Measurements from ENCODE around the gene OR6N2.

OR6N2 gene

DNA sequence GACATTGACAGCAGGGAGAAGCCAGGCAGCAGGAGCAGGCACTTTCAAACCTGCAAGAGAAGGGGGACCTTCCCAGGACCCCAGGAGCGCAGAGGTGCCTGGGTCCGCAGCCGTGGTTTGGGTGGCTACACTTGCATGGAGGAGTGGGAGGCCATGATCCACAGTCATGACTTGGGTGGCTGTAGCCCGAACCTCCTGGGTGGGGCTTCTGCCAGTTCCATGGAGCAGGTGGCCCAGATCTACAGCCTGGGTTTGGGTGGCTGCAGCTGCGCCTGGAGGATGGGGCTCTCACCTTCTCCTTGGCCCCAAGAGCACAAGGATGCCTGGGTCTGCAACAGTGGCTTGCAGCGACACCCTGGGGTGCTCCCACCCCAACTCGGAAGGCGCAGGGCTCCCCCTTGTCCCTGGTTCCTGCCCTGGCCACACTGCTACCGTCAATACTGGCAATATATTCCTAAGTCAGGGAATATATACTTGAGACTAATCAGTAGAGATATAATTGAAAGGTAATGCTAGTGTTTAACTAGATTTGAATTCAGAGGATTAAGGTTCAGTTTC is 28.8 kb downstream of the OR6N2 start:
- no peak for DNase-seq (ENCODE audit: low spot score)

DNA sequence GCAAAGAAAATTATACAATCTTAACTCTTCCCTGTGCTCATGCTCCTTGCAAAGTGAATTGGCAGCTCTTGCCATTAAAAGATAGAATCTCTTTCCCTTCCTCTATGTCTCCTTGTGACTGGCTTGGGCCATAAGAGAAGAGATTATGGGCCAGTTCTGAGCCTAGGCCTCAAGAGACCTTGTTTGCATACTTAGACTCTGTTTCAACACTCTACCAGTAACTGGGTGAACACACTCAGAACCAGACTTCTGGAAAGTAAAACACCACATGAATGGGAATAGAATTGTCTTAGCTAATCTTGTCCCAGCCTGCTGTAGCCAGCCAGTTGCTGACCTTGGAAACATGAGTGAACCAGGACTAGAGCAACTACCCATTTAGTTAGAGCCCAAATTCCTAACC is 45.2 kb downstream of the OR6N2 start:
- no peak for DNase-seq (ENCODE audit: low spot score)

DNA sequence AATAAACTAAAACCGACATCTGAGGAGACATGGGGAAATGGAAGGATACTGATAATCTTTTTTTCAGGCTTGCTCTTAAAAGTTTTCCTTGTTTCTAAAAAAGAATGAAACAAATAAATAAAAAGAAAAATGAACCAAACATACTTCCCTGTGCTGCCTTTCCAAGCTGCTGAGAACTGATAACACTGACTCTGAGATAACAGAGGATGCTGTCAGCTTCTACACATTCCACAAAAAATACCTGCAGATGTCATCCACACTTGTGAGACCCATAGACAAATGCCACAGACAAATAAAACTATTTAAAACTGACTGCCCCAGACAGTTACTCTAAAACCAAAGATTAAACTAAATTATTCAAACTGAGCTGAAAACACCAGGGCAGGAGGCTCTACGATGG is 48.5 kb downstream of the OR6N2 start:
- DNase-seq (ENCODE audit: low spot score), result no peak

DNA sequence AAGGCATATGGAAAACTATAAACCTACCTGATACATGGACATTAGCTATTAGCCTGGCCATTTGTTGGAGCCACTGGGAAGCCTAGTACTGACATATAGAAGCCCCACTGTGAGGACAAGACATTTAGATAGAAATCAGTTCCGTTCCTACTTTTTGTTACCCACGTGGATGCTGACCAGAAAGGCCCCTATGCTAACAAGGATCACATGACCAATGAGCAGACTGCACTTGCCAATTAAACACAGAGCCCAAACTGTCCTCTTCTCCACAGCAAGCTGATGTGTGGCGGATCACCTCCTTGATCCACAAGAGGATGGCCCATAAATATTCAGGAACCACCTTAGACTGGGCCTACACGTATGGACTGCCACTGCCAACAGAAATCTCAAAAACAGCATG is 49.3 kb downstream of the OR6N2 start:
- no peak for DNase-seq (ENCODE audit: low spot score)

DNA sequence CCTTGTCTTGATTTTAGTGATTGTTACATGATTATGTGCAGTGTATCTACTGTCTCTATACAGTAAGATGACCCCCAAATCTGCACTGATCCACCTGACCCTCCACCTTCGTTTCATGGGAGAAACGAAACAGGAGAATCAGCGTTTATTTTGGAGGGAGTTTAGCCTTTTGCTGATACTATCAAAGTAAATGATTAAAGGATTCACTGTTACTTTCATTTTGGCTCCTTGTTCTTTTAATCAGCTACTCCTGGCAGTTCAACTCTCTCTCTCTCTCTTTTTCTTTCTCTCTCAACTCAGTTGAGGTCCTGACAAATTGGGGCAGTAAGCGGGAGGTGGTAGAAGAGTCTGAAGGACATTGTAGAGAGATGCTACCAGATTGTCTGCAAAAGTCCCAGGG is 50.6 kb downstream of the OR6N2 start:
- no peak for DNase-seq (ENCODE audit: low spot score)

DNA sequence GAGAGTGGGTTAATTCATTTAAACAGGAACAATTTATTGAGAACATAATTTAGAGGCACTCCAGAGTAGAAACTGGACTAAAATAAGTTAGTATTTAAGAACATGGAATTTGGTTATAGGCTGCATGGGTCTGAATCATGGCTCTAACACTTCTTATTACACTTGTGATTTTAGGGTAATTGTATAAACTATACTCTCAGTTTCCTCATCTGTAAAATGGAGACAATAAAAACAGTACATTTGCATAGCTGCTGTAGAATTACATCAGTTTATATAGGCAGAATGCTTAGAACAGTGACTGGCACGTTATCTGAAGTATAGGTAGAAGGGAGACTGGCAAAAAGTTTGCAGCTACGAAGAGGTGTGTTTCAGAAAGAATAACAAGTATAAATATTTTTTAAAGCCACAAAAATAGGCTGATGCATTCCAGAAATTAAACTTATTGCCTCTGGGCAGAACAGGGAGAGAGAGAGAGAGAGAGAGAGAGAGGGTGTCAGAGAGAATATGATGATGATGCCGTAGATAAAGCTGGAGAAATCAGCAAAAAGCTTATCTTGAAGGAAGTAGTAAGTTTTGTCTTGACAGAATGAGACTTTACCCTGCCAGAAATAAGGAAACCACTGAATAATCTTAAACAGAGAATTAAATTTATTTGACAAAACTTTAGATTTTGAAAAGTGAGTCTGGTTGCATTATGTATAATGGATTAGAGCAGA is 52.3 kb downstream of the OR6N2 start:
- DNase-seq (ENCODE audit: low spot score), result no peak

DNA sequence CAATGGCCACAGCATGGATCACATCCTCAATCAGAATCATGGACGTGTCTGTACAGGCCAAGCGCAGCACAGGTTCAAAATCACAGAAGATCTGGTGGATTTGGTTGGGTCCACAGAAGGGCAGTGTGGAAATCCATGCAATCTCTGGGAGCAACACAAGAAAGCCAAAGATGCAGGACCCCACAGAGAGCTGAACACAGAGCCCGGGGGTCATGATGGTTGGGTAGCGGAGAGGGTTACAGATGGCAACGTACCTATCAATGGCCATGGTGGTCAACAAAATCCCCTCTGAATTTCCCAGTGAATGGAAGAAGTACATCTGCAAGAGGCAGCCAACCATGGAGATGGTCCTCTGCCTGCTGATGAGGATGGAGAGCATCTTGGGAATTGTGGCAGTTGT is 56.6 kb downstream of the OR6N2 start:
- DNase-seq (ENCODE audit: low spot score), result no peak
